PFSK-1 (cell line): ENCODE results near the gene GNPTAB.

Experiments
- POLR2AphosphoS5 ChIP-seq: IDR thresholded peaks from 2 replicates; pipeline ENCODE4 v1.6.1; 2012; ENCODE audit warnings: low read depth, mild to moderate bottlenecking, control low read depth, low read length, moderate library complexity
- SIN3A ChIP-seq: IDR thresholded peaks from 2 replicates; pipeline ENCODE4 v1.6.1; 2012; ENCODE audit warnings: mild to moderate bottlenecking, low read length, moderate library complexity, borderline replicate concordance; ENCODE audit not compliant: insufficient read depth

- TF ChIP-seq SIN3A (no peak), POLR2AphosphoS5 (no peak)
These were observed 132.6 kb downstream of the GNPTAB start for GRCh38 chr12:101697930-101698799.
